22Rv1 (cell line): ENCODE results near the gene PADI1.

ENCODE experiments used
- CTCF ChIP-seq: fragments of 450-650 bp; IDR thresholded peaks from 2 replicates; pipeline ENCODE4 v1.5.1; 2017; ENCODE audit warnings: mild to moderate bottlenecking
- ZFX ChIP-seq: fragments of 450-650 bp; IDR thresholded peaks from 2 replicates; pipeline ENCODE4 v1.6.1; 2017; ENCODE audit warnings: antibody characterized with exemption, borderline replicate concordance

GRCh38 chr1:17187051-17187450 is 17.9 kb upstream of the PADI1 start:
- TF ChIP-seq CTCF: no peak
- no peak for TF ChIP-seq ZFX
